ENCODE results near the gene TCAP.

DNA sequence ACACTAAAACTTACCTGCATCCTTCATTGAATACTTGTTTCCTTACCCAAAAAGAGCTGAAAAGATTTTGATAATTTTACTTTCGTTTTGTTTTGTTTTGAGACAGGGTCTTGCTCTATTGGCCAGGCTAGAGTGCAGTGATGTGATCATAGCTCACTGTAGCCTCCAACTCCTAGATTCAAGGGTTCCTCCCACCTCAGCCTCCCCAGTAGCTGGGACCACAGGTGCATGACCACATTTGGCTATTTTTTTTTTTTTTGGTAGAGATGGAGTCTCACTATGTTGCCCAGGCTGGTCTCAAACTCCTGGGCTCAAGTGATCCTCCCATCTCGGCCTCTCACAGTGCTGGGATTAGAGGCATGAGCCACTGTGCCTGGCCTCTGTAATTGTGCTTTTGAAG is 10.0 kb upstream of the TCAP start:
- no peak for TF ChIP-seq EZH2phosphoT487 (IDR thresholded peaks at IDR 0.05; ENCODE audit: borderline replicate concordance, low read length)
- TF ChIP-seq, protein P1, sequence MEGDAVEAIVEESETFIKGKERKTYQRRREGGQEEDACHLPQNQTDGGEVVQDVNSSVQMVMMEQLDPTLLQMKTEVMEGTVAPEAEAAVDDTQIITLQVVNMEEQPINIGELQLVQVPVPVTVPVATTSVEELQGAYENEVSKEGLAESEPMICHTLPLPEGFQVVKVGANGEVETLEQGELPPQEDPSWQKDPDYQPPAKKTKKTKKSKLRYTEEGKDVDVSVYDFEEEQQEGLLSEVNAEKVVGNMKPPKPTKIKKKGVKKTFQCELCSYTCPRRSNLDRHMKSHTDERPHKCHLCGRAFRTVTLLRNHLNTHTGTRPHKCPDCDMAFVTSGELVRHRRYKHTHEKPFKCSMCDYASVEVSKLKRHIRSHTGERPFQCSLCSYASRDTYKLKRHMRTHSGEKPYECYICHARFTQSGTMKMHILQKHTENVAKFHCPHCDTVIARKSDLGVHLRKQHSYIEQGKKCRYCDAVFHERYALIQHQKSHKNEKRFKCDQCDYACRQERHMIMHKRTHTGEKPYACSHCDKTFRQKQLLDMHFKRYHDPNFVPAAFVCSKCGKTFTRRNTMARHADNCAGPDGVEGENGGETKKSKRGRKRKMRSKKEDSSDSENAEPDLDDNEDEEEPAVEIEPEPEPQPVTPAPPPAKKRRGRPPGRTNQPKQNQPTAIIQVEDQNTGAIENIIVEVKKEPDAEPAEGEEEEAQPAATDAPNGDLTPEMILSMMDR (IDR thresholded peaks at IDR 0.05; ENCODE audit: low read depth, low read length, poor library complexity, severe bottlenecking): no peak

All from DOHH2 (cell line).